NCI-H146 treated with DMSO at 0.1 percent for 48 hours (cell line): ENCODE data around the gene SCYGR3.
"Not testable (repeated sequence)": the region's sequence is repeated elsewhere in the genome, so short reads cannot be mapped to it uniquely, and the experiment has no call there.

Source experiments
- DNase-seq: peaks from one replicate; lab custom pipeline; 2025; ENCODE audit not compliant: unreplicated experiment; lab: John Stamatoyannopoulos, UW

Gene SCYGR3

GRCh38 chr2:227614246-227614645 lies 394 bp downstream of the SCYGR3 start:
- DNase-seq: no peak

- no peak for DNase-seq
Measured at GRCh38 chr2:227613272-227613660, 1.4 kb downstream of the SCYGR3 start.

- DNase-seq: no peak
Measured at GRCh38 chr2:227612546-227613271, 1.9 kb downstream of the SCYGR3 start.

GRCh38 chr2:227610123-227610522 lies 4.5 kb downstream of the SCYGR3 start:
- no peak for DNase-seq

GRCh38 chr2:227608561-227609338 lies 5.9 kb downstream of the SCYGR3 start:
- no peak for DNase-seq

- no peak for DNase-seq
Measured at GRCh38 chr2:227607941-227608340, 6.7 kb downstream of the SCYGR3 start.

- no peak for DNase-seq
Measured at GRCh38 chr2:227606476-227606875, 8.2 kb downstream of the SCYGR3 start.

- DNase-seq: no peak
Measured at GRCh38 chr2:227602358-227602757, 12.3 kb downstream of the SCYGR3 start.

- DNase-seq: not testable (repeated sequence)
Measured at GRCh38 chr2:227598835-227599503, 15.7 kb downstream of the SCYGR3 start, which contains the start of gene SCYGR2. SCYGR2 (plus strand) TSS chr2:227598893; CDS start chr2:227598893, 0 bp downstream.

- DNase-seq: no peak
Measured at GRCh38 chr2:227597998-227598397, 16.6 kb downstream of the SCYGR3 start.

GRCh38 chr2:227597036-227597435 lies 17.6 kb downstream of the SCYGR3 start:
- no peak for DNase-seq

GRCh38 chr2:227595797-227596196 lies 18.8 kb downstream of the SCYGR3 start:
- no peak for DNase-seq

- DNase-seq: no peak
Measured at GRCh38 chr2:227592694-227593387, 21.8 kb downstream of the SCYGR3 start.

GRCh38 chr2:227582369-227582768 lies 32.3 kb downstream of the SCYGR3 start:
- no peak for DNase-seq

- DNase-seq: no peak
Measured at GRCh38 chr2:227579791-227580190, 34.8 kb downstream of the SCYGR3 start.

- no peak for DNase-seq
Measured at GRCh38 chr2:227578642-227579041, 36.0 kb downstream of the SCYGR3 start.

- no peak for DNase-seq
Measured at GRCh38 chr2:227577555-227577954, 37.1 kb downstream of the SCYGR3 start.

GRCh38 chr2:227576812-227577211 lies 37.8 kb downstream of the SCYGR3 start:
- DNase-seq: no peak

GRCh38 chr2:227576110-227576509 lies 38.5 kb downstream of the SCYGR3 start:
- no peak for DNase-seq

- DNase-seq: no peak
Measured at GRCh38 chr2:227570615-227571014, 44.0 kb downstream of the SCYGR3 start.

- DNase-seq: no peak
Measured at GRCh38 chr2:227568852-227569169, 45.8 kb downstream of the SCYGR3 start.
